Small intestine (tissue), 7 donors: ENCODE data around the gene KLK14. TPM values are rescaled to one million over a fixed set of nuclear protein-coding genes. Genes with fewer than 3 reads are reported as not detected.

Experiments used
- DNase-seq, 2 donors: peaks; one replicate each; pipeline versions ENCODE4 v3.0.0 to v3.0.0-alpha.2; 2013
- FAIRE-seq: peaks from 2 replicates; lab custom pipeline; 2012; peaks lifted over from hg19 to GRCh38; lab: Jason Lieb, UNC
- H3K27ac ChIP-seq, 3 donors: one replicate each; pipeline ENCODE4 v1.5.1; 2013; ENCODE audit warnings: low read length in 2 of 3, mild to moderate bottlenecking in 2 of 3, control low read depth in 1 of 3, inconsistent platforms in 1 of 3, low read depth in 1 of 3, moderate library complexity in 1 of 3
- H3K27me3 ChIP-seq, 3 donors: one replicate each; pipeline ENCODE4 v1.6.1; 2013; ENCODE audit warnings: low read length in 3 of 3, inconsistent platforms in 1 of 3; ENCODE audit not compliant: control insufficient read depth in 3 of 3, insufficient read depth in 3 of 3
- H3K36me3 ChIP-seq, 3 donors: one replicate each; pipeline ENCODE4 v1.6.1; 2013; ENCODE audit warnings: low read length in 3 of 3, inconsistent platforms in 1 of 3, low read depth in 1 of 3, mild to moderate bottlenecking in 1 of 3, moderate library complexity in 1 of 3; ENCODE audit not compliant: control insufficient read depth in 3 of 3, insufficient read depth in 2 of 3
- H3K4me1 ChIP-seq, 3 donors: one replicate each; pipeline ENCODE4 v1.6.1; 2013; ENCODE audit warnings: low read length in 2 of 3, inconsistent platforms in 1 of 3, low read depth in 1 of 3, mild to moderate bottlenecking in 1 of 3, moderate library complexity in 1 of 3; ENCODE audit not compliant: control insufficient read depth in 3 of 3, insufficient read depth in 2 of 3
- H3K4me3 ChIP-seq, 3 donors: one replicate each; pipeline ENCODE4 v1.5.1; 2013; ENCODE audit warnings: low read length in 3 of 3, control low read depth in 1 of 3, inconsistent platforms in 1 of 3, low read depth in 1 of 3, mild to moderate bottlenecking in 1 of 3, moderate library complexity in 1 of 3
- H3K9me3 ChIP-seq, 2 donors: one replicate each; pipeline ENCODE4 v1.6.1; 2013; ENCODE audit warnings: low read depth in 1 of 2, low read length in 1 of 2; ENCODE audit not compliant: control insufficient read depth in 2 of 2, insufficient read depth in 1 of 2
- WGBS, 3 donors: extraction: QIAGEN DNeasy Blood & Tissue Kit; methylation state at CpG; one replicate each; pipeline ENCODE4 v1.1.7; 2013; 5-methylcytosine and 5-hydroxymethylcytosine counted together
- polyA plus RNA-seq, 4 donors: library from polyadenylated mRNA; stranded (reverse) in 3 of 4; unstranded in 1 of 4; fragments of 200-250 nt in 3 of 4; fragments of 120-200 nt in 1 of 4; gene quantifications; one replicate each; pipeline versions ENCODE4 v1.2.1 to v1.2.3, GENCODE V29; 2013
- donor health status: healthy with polysubstance abuse.
- donor health status: control.
- donor health status: control.
- donor health status: Bipolar disorder and iron deficiency.
- donor health status: healthy.

Gene KLK14
- polyA plus RNA-seq, 4 donors, result 0.07 to 0.22 TPM; not detected in 2

DNA sequence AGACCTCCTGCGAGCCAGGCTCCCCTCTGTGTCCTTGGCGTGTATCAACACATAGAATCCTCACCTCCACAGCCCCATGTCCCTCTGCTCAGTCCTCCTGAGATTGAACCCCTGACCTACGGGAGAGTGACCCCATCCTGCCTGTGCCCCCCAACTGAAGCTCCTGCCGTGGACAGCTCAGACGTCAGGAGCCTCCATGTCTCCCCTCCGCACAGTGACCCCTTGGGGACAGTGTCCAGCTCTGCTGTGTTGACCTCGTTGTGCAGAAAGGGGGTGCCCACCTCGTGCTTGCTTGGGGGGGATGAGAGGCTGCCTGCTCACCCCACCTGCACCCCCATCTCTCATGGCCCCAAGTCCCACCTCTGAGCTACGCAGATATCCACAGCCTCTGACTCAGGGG lies 41.5 kb upstream of the KLK14 start:
- no peaks in the 10 kb centered on the region for H3K36me3 ChIP-seq
- WGBS, 3 donors, result 73 to 86% (median 81%) methylated on average over 9 of the region's 9 CpGs
- no peaks in the 10 kb centered on the region for H3K9me3 ChIP-seq
- peaks cover 0 to 2% (median 0%) of the 10 kb centered on the region in 3 donors for H3K27me3 ChIP-seq
- peaks cover 0 to 3% (median 0%) of the 10 kb centered on the region in 3 donors for H3K4me1 ChIP-seq
- peak overlapping the region in 1 of 3 donors; percentile 32 for H3K27ac ChIP-seq
- DNase-seq, result no peak
- no peak overlapping the region for H3K4me3 ChIP-seq
- no peak for FAIRE-seq

DNA sequence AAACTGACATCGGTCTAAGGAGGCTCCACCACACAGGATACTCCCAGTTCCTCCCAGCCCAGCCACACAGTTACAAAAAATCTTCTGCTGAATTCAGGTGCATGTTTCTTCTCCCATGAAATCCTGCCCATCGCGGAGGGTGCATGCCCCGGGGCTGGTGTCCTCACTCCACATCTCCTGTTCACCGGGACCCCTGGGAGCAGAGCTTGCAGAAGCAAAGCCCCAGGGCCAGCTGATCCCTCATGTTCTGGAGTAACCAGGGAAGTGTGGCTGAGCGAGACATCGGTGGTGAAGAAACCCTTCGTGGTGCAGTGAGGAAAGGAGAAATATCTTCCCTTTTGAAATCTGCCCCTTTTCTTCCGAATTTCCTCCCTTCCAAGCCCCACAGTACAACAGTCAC lies 41.1 kb upstream of the KLK14 start:
- 74 to 78% (median 78%) methylated on average over 9 of the region's 9 CpGs for WGBS, 3 donors
- no peak overlapping the region for H3K27ac ChIP-seq

DNA sequence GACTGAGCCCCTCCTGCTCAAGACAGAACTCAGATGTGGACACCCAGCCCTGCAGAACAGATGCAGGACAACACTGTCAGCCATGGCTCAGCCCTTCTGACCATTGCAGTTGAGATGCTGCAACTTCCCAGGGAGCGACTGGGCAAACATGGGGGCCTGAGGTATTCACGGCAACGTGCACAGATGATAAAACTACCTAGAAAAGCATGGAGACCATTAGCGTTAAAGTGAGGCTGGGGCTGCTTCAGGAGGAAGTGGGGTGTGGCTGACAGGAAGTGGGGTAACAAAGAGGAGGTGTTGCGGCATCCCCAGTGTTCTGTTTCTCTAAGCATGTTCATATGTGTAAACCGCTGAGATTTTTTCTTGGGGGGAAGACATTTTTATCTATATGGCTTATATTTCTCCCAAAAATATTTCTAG lies 40.7 kb upstream of the KLK14 start:
- 34 to 62% (median 54%) methylated on average over 6 of the region's 6 CpGs for WGBS, 3 donors
- Histone ChIP-seq H3K27ac (peak overlapping the region in 1 of 3 donors; percentile 47), H3K27me3 (peaks cover 0 to 2% (median 0%) of the 10 kb centered on the region in 3 donors), H3K9me3 (no peaks in the 10 kb centered on the region), H3K4me1 (no peaks in the 10 kb centered on the region), H3K4me3 (no peak overlapping the region), H3K36me3 (no peaks in the 10 kb centered on the region)
- no peak for FAIRE-seq
- DNase-seq, result no peak

More for the DNA sequence above, 41.1 kb upstream of the KLK14 start:
- H3K9me3 ChIP-seq, result no peaks in the 10 kb centered on the region
- H3K4me1 ChIP-seq, result peaks cover 0 to 3% (median 0%) of the 10 kb centered on the region in 3 donors
- FAIRE-seq, result no peak
- H3K4me3 ChIP-seq, result no peak overlapping the region
- no peaks in the 10 kb centered on the region for H3K36me3 ChIP-seq
- peaks cover 0 to 2% (median 0%) of the 10 kb centered on the region in 3 donors for H3K27me3 ChIP-seq
- no peak for DNase-seq

DNA sequence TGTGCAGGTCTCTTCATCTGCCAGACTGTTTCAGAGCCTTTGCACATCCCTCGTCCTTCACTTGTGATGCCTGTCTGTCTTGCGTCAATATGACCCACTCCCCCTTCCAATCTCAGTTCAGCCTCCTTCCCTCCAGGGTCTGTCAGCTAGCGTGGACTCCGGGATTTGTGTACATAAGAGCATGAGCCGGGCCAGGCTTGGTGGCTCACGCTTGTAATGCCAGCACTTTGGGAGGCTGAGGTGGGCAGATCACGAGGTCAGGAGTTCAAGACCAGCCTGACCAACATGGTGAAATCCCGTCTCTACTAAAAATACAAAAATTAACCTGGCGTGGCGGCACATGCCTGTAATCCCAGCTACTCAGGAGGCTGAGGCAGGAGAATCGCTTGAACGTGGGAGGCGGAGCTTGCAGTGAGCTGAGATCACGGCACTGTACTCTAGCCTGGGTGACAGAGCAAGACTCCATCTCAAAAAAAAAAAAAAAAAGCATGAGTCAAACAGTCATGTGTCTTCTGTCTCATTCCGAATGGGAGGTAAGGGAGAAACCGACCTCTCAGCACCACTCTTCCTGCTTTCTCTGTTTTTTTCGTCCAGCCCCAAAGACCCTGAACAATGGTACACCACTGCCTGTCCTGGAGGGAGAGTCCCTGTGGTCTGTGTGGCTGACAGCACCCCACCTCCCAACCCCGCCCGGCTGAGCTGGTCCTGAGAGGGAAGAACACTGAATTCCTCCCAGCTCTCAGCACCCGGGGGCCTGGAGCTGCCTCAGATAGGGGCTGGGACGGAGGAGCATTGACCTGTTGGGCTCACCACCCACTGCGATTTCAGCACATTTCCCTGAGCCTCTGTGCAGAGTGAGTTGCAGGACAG lies 39.7 kb upstream of the KLK14 start:
- no peak for FAIRE-seq
- no peak for DNase-seq
- no peaks in the 10 kb centered on the region for H3K9me3 ChIP-seq
- no peak overlapping the region for H3K4me3 ChIP-seq
- no peaks in the 10 kb centered on the region for H3K4me1 ChIP-seq
- H3K36me3 ChIP-seq, result no peaks in the 10 kb centered on the region
- 64 to 72% (median 72%) methylated on average over 22 of the region's 22 CpGs for WGBS, 3 donors
- peak overlapping the region in 1 of 3 donors; percentile 59 for H3K27ac ChIP-seq
- H3K27me3 ChIP-seq, result peaks cover 0 to 2% (median 0%) of the 10 kb centered on the region in 3 donors

DNA sequence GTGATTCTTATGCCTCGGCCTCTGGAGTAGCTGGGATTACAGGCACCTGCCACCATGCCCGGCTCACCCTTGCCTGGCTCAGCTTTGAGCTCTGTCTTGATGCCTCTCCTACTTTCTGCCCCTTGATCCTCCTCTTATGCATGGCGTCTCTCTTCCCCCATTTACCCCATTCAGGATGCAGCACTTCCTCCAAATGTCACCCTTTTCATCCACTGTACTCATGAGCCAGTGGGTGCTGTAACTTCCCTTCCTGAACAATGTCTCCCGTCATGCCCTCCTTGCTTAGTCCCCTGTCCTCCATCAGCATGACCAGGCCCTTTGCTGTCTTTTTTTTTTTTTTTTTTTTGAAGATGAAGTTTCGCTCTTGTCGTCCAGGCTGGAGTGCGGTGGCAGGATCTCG lies 38.6 kb upstream of the KLK14 start:
- H3K4me3 ChIP-seq, result no peak overlapping the region
- H3K4me1 ChIP-seq, result no peaks in the 10 kb centered on the region
- FAIRE-seq, result no peak
- H3K27ac ChIP-seq, result no peak overlapping the region
- H3K36me3 ChIP-seq, result no peaks in the 10 kb centered on the region
- DNase-seq, result no peak
- 83 to 91% (median 90%) methylated on average over 8 of the region's 8 CpGs for WGBS, 3 donors
- no peaks in the 10 kb centered on the region for H3K9me3 ChIP-seq
- peaks cover 0 to 2% (median 0%) of the 10 kb centered on the region in 3 donors for H3K27me3 ChIP-seq

DNA sequence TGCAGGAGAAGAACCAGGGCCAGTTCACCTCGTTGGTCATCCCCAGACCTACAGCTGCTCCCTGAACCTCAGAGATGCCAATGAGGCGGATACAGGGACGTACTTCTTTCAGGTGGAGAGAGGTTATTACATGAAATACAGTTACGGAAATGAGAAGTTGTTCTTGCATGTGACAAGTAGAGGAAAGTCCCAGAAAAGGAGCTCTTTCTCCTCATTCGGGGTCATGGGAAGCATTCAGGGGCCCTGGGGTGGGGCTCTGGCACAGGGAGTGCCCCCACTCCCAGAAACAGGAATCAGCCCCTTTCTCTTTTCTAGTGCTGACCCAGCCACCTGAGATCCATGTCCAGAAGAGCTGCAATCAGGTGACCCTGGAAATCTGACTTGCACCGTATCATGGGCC lies 37.5 kb upstream of the KLK14 start:
- no peak overlapping the region for H3K4me3 ChIP-seq
- H3K27me3 ChIP-seq, result peaks cover 0 to 2% (median 0%) of the 10 kb centered on the region in 3 donors
- FAIRE-seq, result no peak
- H3K9me3 ChIP-seq, result no peaks in the 10 kb centered on the region
- no peak for DNase-seq
- WGBS, 3 donors, result 69 to 79% (median 75%) methylated on average over 6 of the region's 6 CpGs
- H3K27ac ChIP-seq, result no peak overlapping the region
- H3K4me1 ChIP-seq, result no peaks in the 10 kb centered on the region
- no peaks in the 10 kb centered on the region for H3K36me3 ChIP-seq

DNA sequence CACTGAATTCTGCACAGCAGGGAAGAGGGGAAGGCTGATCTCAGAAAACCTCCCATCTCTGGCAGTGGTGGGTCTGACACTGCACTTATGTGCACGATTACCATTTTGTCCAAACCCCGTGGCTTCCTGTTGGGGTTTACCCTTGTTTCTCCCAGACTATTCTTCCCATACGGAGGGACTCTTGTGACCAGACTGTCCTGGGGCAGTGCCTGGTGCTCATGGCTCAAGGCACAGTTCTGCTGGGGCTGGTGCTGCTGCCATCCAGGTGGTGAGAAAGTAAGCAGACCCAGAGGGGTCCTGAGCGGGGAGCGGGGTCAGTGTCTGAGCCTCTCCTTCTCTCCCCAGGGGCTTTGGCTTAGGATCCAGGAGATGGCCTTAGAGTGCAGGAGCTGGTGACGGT lies 36.9 kb upstream of the KLK14 start:
- Histone ChIP-seq H3K36me3 (no peaks in the 10 kb centered on the region), H3K9me3 (no peaks in the 10 kb centered on the region), H3K27ac (peak overlapping the region in 1 of 3 donors; percentile 23), H3K27me3 (peaks cover 0 to 2% (median 0%) of the 10 kb centered on the region in 3 donors), H3K4me1 (no peaks in the 10 kb centered on the region), H3K4me3 (no peak overlapping the region)
- 74 to 85% (median 85%) methylated on average over 6 of the region's 6 CpGs for WGBS, 3 donors
- FAIRE-seq, result no peak
- DNase-seq, result no peak

DNA sequence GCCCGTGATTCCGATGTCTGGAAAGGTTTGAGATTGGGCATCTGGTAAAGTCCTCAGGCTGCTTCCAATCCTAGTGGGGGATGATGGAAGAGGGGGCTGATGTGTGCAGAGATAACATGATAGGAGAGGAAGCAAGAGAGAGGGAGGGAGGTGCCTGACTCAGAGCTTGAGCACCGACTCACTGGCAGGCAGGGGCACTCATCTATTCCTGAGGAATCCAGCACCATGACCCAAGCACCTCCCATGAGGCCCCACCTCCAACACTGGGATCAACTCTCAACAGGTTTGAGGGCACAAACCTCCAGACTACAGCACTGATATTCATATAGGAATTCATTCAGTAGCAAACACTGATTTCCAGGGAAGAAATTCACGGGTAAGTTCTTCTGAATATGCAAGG lies 36.4 kb upstream of the KLK14 start:
- no peak overlapping the region for H3K4me3 ChIP-seq
- H3K36me3 ChIP-seq, result no peaks in the 10 kb centered on the region
- 57 to 71% (median 63%) methylated on average over 4 of the region's 4 CpGs for WGBS, 3 donors
- no peaks in the 10 kb centered on the region for H3K4me1 ChIP-seq
- H3K9me3 ChIP-seq, result no peaks in the 10 kb centered on the region
- DNase-seq, result no peak
- FAIRE-seq, result no peak
- no peak overlapping the region for H3K27ac ChIP-seq
- H3K27me3 ChIP-seq, result peaks cover 0 to 2% (median 0%) of the 10 kb centered on the region in 3 donors
